GM12878 (cell line): ENCODE measurements around the gene PLEKHM3. TPM values are rescaled to one million over a fixed set of nuclear protein-coding genes. Genes with fewer than 3 reads are reported as not detected.

Experiments used
- ATAC-seq: fragments of 200-7000 bp; cut with Tn5 transposase; 3 replicates; pipeline ENCODE4 v1.9.1; 2020; ENCODE audit warnings: mild to moderate bottlenecking, moderate library complexity
- BruUV-seq: library from RNA; stranded (reverse); fragments of 400-500 nt; replicated peaks from 2 replicates; lab custom pipeline; 2021; lab: Mats Ljungman, UMichigan
- CTCF ChIA-PET: fragments of 300-600 bp; sonication (Branson Sonifier 250); formaldehyde crosslinking; extraction: SDS; loops from one replicate; lab custom pipeline; 2021; ENCODE audit warnings: inconsistent platforms; lab: Yijun Ruan, JAX
- POLR2A ChIA-PET: fragments of 350-600 bp; formaldehyde crosslinking; extraction: SDS; loops from one replicate; lab custom pipeline; 2021; ENCODE audit warnings: inconsistent platforms; lab: Charles Lee
- RAD21 ChIA-PET: fragments of 300-600 bp; sonication (Branson Sonifier 250); formaldehyde crosslinking; loops from one replicate; lab custom pipeline; 2023; ENCODE audit warnings: antibody characterized with exemption; ENCODE audit not compliant: unreplicated experiment; lab: Charles Lee
- SMC1A ChIA-PET: fragments of 300-600 bp; sonication (Branson Sonifier 250); formaldehyde crosslinking; loops from one replicate; lab custom pipeline; 2023; ENCODE audit not compliant: unreplicated experiment, uncharacterized antibody; lab: Charles Lee
- DNase-seq: peaks from one replicate; pipeline ENCODE4 v3.0.0-alpha.2; 2011; ENCODE audit warnings: low read depth, low spot score
- FAIRE-seq: peaks from 3 replicates; lab custom pipeline; 2011; peaks lifted over from hg19 to GRCh38; lab: Jason Lieb, UNC
- H2AFZ ChIP-seq: 2 replicates; pipeline ENCODE4 v1.6.0; 2011; ENCODE audit warnings: low read depth, low read length, control low read depth; ENCODE audit not compliant: control insufficient read depth
- H3K27ac ChIP-seq: 2 replicates; pipeline ENCODE4 v1.5.1; 2011; ENCODE audit warnings: control low read depth; ENCODE audit not compliant: control insufficient read depth, insufficient read depth
- H3K27me3 ChIP-seq, 2 experiments: replicated peaks in 1 of 2; 2 replicates each; pipeline versions ENCODE4 v1.6.0 to v1.6.1; 2011; ENCODE audit warnings: low read length in 1 of 2; ENCODE audit not compliant: control insufficient read depth in 2 of 2, insufficient read depth in 2 of 2
- H3K36me3 ChIP-seq, 2 experiments: 2 replicates each; pipeline ENCODE4 v1.5.1; 2011; ENCODE audit warnings: low read length in 1 of 2; ENCODE audit not compliant: control insufficient read depth in 2 of 2, insufficient read depth in 2 of 2
- H3K4me1 ChIP-seq: 2 replicates; pipeline ENCODE4 v1.6.1; 2011; ENCODE audit warnings: mild to moderate bottlenecking, low read length, moderate library complexity, mixed read lengths; ENCODE audit not compliant: control insufficient read depth, insufficient read depth
- H3K4me2 ChIP-seq: 2 replicates; pipeline ENCODE4 v1.6.0; 2011; ENCODE audit warnings: control low read depth; ENCODE audit not compliant: control insufficient read depth, insufficient read depth
- H3K4me3 ChIP-seq: fragments of 200-600 bp; sonication (generic); 2 replicates; pipeline ENCODE4 v1.5.1; 2016
- H3K79me2 ChIP-seq: 2 replicates; pipeline ENCODE4 v1.6.0; 2011; ENCODE audit warnings: low read length; ENCODE audit not compliant: control insufficient read depth, insufficient read depth
- H3K9ac ChIP-seq: 2 replicates; pipeline ENCODE4 v1.8.0; 2011; ENCODE audit warnings: low read length, control low read depth, mixed read lengths; ENCODE audit not compliant: control insufficient read depth, insufficient read depth
- H3K9me3 ChIP-seq: replicated peaks from 3 replicates; pipeline ENCODE4 v1.5.1; 2011; ENCODE audit warnings: mild to moderate bottlenecking, low read length; ENCODE audit not compliant: control insufficient read depth, insufficient read depth
- H4K20me1 ChIP-seq: 2 replicates; pipeline ENCODE4 v1.6.0; 2011; ENCODE audit not compliant: control insufficient read depth, insufficient read depth
- CHD2 ChIP-seq: IDR thresholded peaks from 2 replicates; pipeline ENCODE4 v1.6.1; 2011; ENCODE audit warnings: low read depth, low read length, improper control_type of control experiment, borderline replicate concordance
- JUND ChIP-seq: IDR thresholded peaks from 2 replicates; pipeline ENCODE4 v1.6.1; 2012; ENCODE audit warnings: low read depth, mild to moderate bottlenecking, low read length, improper control_type of control experiment, moderate library complexity
- NR2F1 ChIP-seq: fragments of 450-650 bp; conservative IDR thresholded peaks from 2 replicates; pipeline ENCODE4 v1.6.1; 2017; ENCODE audit warnings: mild to moderate bottlenecking
- PAX5 ChIP-seq: IDR thresholded peaks from 2 replicates; pipeline ENCODE4 v1.6.1; 2011; ENCODE audit warnings: low read depth, low read length, borderline replicate concordance
- RBBP5 ChIP-seq: fragments of 200-600 bp; sonication (generic); conservative IDR thresholded peaks from 2 replicates; pipeline ENCODE4 v1.6.1; 2016
- SMARCA5 ChIP-seq: fragments of 450-650 bp; IDR thresholded peaks from 2 replicates; pipeline ENCODE4 v1.6.1; 2017; ENCODE audit warnings: mild to moderate bottlenecking
- SREBF1 ChIP-seq: IDR thresholded peaks from 2 replicates; pipeline ENCODE4 v1.6.1; 2012; ENCODE audit warnings: mild to moderate bottlenecking, low read length
- YY1 ChIP-seq: IDR thresholded peaks from 2 replicates; pipeline ENCODE4 v1.6.1; 2011; ENCODE audit warnings: low read depth, mild to moderate bottlenecking, low read length
- ZNF207 ChIP-seq: fragments of 450-650 bp; IDR thresholded peaks from 2 replicates; pipeline ENCODE4 v1.6.1; 2014; ENCODE audit warnings: antibody characterized with exemption, mild to moderate bottlenecking, borderline replicate concordance
- ZNF384 ChIP-seq: IDR thresholded peaks from 2 replicates; pipeline ENCODE4 v1.6.1; 2012; ENCODE audit warnings: low read depth, mild to moderate bottlenecking, low read length, improper control_type of control experiment, borderline replicate concordance
- WGBS: methylation state at CpG from one replicate; pipeline ENCODE4 v1.1.6; 2016; ENCODE audit warnings: low lambda C conversion rate; ENCODE audit not compliant: insufficient replicate concordance, insufficient coverage; ENCODE audit errors: missing lambda C conversion rate; 5-methylcytosine and 5-hydroxymethylcytosine counted together
- in situ Hi-C: fragments of 300-500 bp; cut with MboI; formaldehyde crosslinking; loops from 9 replicates; pipeline ENCODE4 v1.14.3; 2018; ENCODE audit warnings: mixed read lengths
- intact Hi-C: fragments of 100-400 bp; cut with micrococcal nuclease; formaldehyde crosslinking; loops from one replicate; pipeline ENCODE4 v1.14.2; 2022; ENCODE audit not compliant: unreplicated experiment
- polyA plus RNA-seq, 11 experiments: library from polyadenylated mRNA; depleted of rRNA in 4 of 11; unstranded in 6 of 11; stranded (reverse) in 5 of 11; fragments of >200 nt; fragmentation: Nextera tagmentation in 4 of 11; fragmentation: Illumina TruSeq in 1 of 11; extraction: Ambion mirVana in 4 of 11; extraction: Trizol in 1 of 11; gene quantifications; 1 replicate in 1 of 11; 2 replicates in 10 of 11; pipeline versions ENCODE4 v1.2.1 to v1.2.3, GENCODE V29; 2011 to 2016; ENCODE audit warnings: inconsistent platforms in 2 of 11, missing spikeins in 2 of 11, low read depth in 1 of 11
- total RNA-seq, 4 experiments: library from RNA; depleted of rRNA in 3 of 4; stranded (reverse); fragments of >200 nt in 3 of 4; fragmentation: Illumina TruSeq in 1 of 4; extraction: Trizol in 1 of 4; gene quantifications; 2 replicates each; pipeline versions ENCODE4 v1.2.1 to v1.2.3, GENCODE V29; 2013 to 2021
- TF ChIP-seq, protein P1 (sequence below): IDR thresholded peaks from 2 replicates; pipeline ENCODE4 v1.6.1; 2011; ENCODE audit warnings: low read depth, low read length, improper control_type of control experiment, borderline replicate concordance
- TF ChIP-seq, protein P2 (sequence below): fragments of 450-650 bp; IDR thresholded peaks from 2 replicates; pipeline ENCODE4 v1.6.1; 2016; ENCODE audit warnings: mild to moderate bottlenecking
- TF ChIP-seq, protein P3 (sequence below): fragments of 450-650 bp; conservative IDR thresholded peaks from 2 replicates; pipeline ENCODE4 v1.6.1; 2017; ENCODE audit warnings: mild to moderate bottlenecking, moderate library complexity

The PLEKHM3 gene
- total and polyA plus RNA-seq, 10 of the 15 experiments (the other 5 are each of a cell fraction or from before 2014, with no cell fraction given), result 1.4 to 5.6 (median 3.0) TPM

GRCh38 chr2:207825045-207825954 lies 200.0 kb downstream of the PLEKHM3 start:
- Histone ChIP-seq H3K79me2 (no peaks in the 10 kb centered on the region), H3K4me2 (no peak overlapping the region), H4K20me1 (no peaks in the 10 kb centered on the region), H3K9me3 (no peaks in the 10 kb centered on the region), H3K27ac (no peak overlapping the region), H3K9ac (no peak overlapping the region), H3K4me3 (no peak overlapping the region), H3K27me3 (no peaks in the 10 kb centered on the region), H3K36me3 (no peaks in the 10 kb centered on the region), H2AFZ (no peak overlapping the region), H3K4me1 (peaks cover 5% of the 10 kb centered on the region)
- intact Hi-C loops (no loop called here), in situ Hi-C loops (no loop called here)
- POLR2A ChIA-PET, result no interaction called here
- no peak for ATAC-seq
- CTCF ChIA-PET, result no interaction called here
- 75% methylated on average over 17 of the region's 17 CpGs for WGBS
- no TSS peak for BruUV-seq
- no peak for DNase-seq
- TF ChIP-seq YY1, result no peak
- TF ChIP-seq, protein P1, sequence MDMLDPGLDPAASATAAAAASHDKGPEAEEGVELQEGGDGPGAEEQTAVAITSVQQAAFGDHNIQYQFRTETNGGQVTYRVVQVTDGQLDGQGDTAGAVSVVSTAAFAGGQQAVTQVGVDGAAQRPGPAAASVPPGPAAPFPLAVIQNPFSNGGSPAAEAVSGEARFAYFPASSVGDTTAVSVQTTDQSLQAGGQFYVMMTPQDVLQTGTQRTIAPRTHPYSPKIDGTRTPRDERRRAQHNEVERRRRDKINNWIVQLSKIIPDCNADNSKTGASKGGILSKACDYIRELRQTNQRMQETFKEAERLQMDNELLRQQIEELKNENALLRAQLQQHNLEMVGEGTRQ, result no peak
- TF ChIP-seq SREBF1, result no peak
- FAIRE-seq, result no peak
- RAD21 ChIA-PET, result interaction anchor here (0.7 kb wide), 1 partner anchor 111 kb away, joined by 3 read pairs; no protein-coding TSS in a partner anchor
- SMC1A ChIA-PET, result interaction anchor here (0.9 to 1.9 kb wide), 3 partner anchors 13 to 254 kb away, joined by 3 to 4 read pairs (median 4); no protein-coding TSS in a partner anchor

DNA sequence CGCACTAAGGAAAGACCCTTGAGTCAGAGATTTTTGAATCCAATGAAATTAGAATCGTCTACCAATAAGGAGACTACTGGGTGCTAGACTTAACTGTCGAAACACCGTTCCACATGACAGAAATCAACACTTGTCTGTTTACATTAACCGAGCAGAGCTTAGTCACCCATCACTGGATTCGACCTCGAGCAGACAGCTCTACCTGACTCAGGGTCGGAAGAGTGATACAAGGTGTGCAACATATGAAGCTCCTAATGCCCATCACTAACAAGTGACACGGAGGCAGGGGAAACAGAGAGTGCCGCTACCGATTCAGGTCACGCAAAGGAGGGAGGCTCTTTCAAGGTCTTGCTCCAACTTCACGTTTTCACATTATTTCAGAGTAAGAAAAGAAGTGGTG lies 201.5 kb downstream of the PLEKHM3 start:
- Histone ChIP-seq H4K20me1 (no peaks in the 10 kb centered on the region), H3K27ac (no peak overlapping the region), H2AFZ (no peak overlapping the region), H3K4me2 (no peak overlapping the region), H3K79me2 (no peaks in the 10 kb centered on the region), H3K4me3 (no peak overlapping the region), H3K9ac (no peak overlapping the region), H3K27me3 (no peaks in the 10 kb centered on the region), H3K4me1 (no peaks in the 10 kb centered on the region), H3K9me3 (no peaks in the 10 kb centered on the region), H3K36me3 (no peaks in the 10 kb centered on the region)
- no TSS peak for BruUV-seq
- RAD21 ChIA-PET, result no interaction called here
- in situ Hi-C loops (no loop called here), intact Hi-C loops (no loop called here)
- FAIRE-seq, result no peak
- ATAC-seq, result no peak
- 88% methylated on average over 13 of the region's 13 CpGs for WGBS
- CTCF ChIA-PET, result no interaction called here
- SMC1A ChIA-PET, result interaction anchor here (1.9 kb wide), 1 partner anchor 11 kb away, joined by 4 read pairs; no protein-coding TSS in a partner anchor
- POLR2A ChIA-PET, result interaction anchor here (0.5 kb wide), 1 partner anchor 49 kb away, joined by 5 read pairs; no protein-coding TSS in a partner anchor
- no peak for DNase-seq
- no peak for TF ChIP-seq ZNF207
- no peak for TF ChIP-seq SMARCA5
- TF ChIP-seq ZNF384, result no peak
- TF ChIP-seq RBBP5, result no peak
- TF ChIP-seq, protein P2, sequence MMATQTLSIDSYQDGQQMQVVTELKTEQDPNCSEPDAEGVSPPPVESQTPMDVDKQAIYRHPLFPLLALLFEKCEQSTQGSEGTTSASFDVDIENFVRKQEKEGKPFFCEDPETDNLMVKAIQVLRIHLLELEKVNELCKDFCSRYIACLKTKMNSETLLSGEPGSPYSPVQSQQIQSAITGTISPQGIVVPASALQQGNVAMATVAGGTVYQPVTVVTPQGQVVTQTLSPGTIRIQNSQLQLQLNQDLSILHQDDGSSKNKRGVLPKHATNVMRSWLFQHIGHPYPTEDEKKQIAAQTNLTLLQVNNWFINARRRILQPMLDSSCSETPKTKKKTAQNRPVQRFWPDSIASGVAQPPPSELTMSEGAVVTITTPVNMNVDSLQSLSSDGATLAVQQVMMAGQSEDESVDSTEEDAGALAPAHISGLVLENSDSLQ, result no peak
- TF ChIP-seq, protein P3, sequence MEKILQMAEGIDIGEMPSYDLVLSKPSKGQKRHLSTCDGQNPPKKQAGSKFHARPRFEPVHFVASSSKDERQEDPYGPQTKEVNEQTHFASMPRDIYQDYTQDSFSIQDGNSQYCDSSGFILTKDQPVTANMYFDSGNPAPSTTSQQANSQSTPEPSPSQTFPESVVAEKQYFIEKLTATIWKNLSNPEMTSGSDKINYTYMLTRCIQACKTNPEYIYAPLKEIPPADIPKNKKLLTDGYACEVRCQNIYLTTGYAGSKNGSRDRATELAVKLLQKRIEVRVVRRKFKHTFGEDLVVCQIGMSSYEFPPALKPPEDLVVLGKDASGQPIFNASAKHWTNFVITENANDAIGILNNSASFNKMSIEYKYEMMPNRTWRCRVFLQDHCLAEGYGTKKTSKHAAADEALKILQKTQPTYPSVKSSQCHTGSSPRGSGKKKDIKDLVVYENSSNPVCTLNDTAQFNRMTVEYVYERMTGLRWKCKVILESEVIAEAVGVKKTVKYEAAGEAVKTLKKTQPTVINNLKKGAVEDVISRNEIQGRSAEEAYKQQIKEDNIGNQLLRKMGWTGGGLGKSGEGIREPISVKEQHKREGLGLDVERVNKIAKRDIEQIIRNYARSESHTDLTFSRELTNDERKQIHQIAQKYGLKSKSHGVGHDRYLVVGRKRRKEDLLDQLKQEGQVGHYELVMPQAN, result no peak
- TF ChIP-seq CHD2, result no peak
- no peak for TF ChIP-seq PAX5
- no peak for TF ChIP-seq NR2F1
- no peak for TF ChIP-seq JUND
